HCT116 (cell line): Measurements from ENCODE around the gene UAP1. TPM values are rescaled to one million over a fixed set of nuclear protein-coding genes. Genes with fewer than 3 reads are reported as not detected.

ENCODE experiments used
- ATAC-seq: fragments of 200-7000 bp; cut with Tn5 transposase; 2 replicates; pipeline ENCODE4 v1.9.1; 2020; ENCODE audit warnings: mild to moderate bottlenecking, moderate library complexity
- BruUV-seq: library from RNA; stranded (reverse); fragments of 400-500 nt; replicated peaks from 2 replicates; lab custom pipeline; 2021; lab: Mats Ljungman, UMichigan
- CTCF ChIA-PET: fragments of 300-600 bp; sonication (Branson Sonifier 250); formaldehyde crosslinking; loops from one replicate; lab custom pipeline; 2021; ENCODE audit warnings: antibody characterized with exemption; lab: Charles Lee
- POLR2A ChIA-PET: fragments of 300-600, 350-600 bp; sonication (Branson Sonifier 250); formaldehyde crosslinking; loops from one replicate; lab custom pipeline; 2021; ENCODE audit warnings: antibody characterized with exemption; lab: Charles Lee
- RAD21 ChIA-PET, 2 experiments: fragments of 300-600 bp; sonication (Branson Sonifier 250); formaldehyde crosslinking; loops; one replicate each; lab custom pipeline; 2023; ENCODE audit warnings: low total read pairs in 2 of 2; ENCODE audit not compliant: uncharacterized antibody in 2 of 2, unreplicated experiment in 2 of 2, low non-redundant PET in 1 of 2; lab: Charles Lee
- DNase-seq: peaks from one replicate; pipeline ENCODE4 v3.0.0-alpha.2; 2010; ENCODE audit warnings: low read depth, low spot score
- H2AFZ ChIP-seq: fragments of 200-600 bp; shearing (Covaris generic), sonication (generic); 2 replicates; pipeline ENCODE4 v1.6.1; 2017; ENCODE audit warnings: low read depth, mixed run types, mixed read lengths, antibody characterized with exemption, low read length; ENCODE audit not compliant: poor library complexity, severe bottlenecking
- H3K27ac ChIP-seq: 2 replicates; pipeline ENCODE4 v1.5.1; 2012; ENCODE audit warnings: low read depth, low read length
- H3K27me3 ChIP-seq: fragments of 200-600 bp; sonication (generic); 2 replicates; pipeline ENCODE4 v1.6.1; 2016; ENCODE audit warnings: mixed run types, low read length, mixed read lengths; ENCODE audit not compliant: insufficient read depth
- H3K36me3 ChIP-seq, 2 experiments: fragments of 200-500 bp in 1 of 2; fragments of 200-600 bp in 1 of 2; sonication (Bioruptor generic) in 1 of 2; sonication (generic) in 1 of 2; 2 replicates each; pipeline versions ENCODE4 v1.5.1 to v1.6.1; 2014 to 2016; ENCODE audit warnings: low read length in 2 of 2, inconsistent platforms in 1 of 2, mixed read lengths in 1 of 2, mixed run types in 1 of 2; ENCODE audit not compliant: insufficient read depth in 2 of 2, control insufficient read depth in 1 of 2
- H3K4me1 ChIP-seq, 2 experiments: fragments of 200-600 bp in 1 of 2; sonication (generic) in 1 of 2; 2 replicates each; pipeline versions ENCODE4 v1.5.1 to v1.6.1; 2012 to 2017; ENCODE audit warnings: low read length in 2 of 2, inconsistent platforms in 1 of 2, mild to moderate bottlenecking in 1 of 2, mixed read lengths in 1 of 2, mixed run types in 1 of 2, moderate library complexity in 1 of 2; ENCODE audit not compliant: insufficient read depth in 2 of 2, control insufficient read depth in 1 of 2
- H3K4me2 ChIP-seq: fragments of 200-600 bp; sonication (generic); 2 replicates; pipeline ENCODE4 v1.6.1; 2017; ENCODE audit warnings: mixed run types, low read length, mixed read lengths
- H3K4me3 ChIP-seq, 2 experiments: fragments of 200-600 bp in 1 of 2; sonication (generic) in 1 of 2; replicated peaks in 1 of 2; 2 replicates each; pipeline ENCODE4 v1.5.1; 2011 to 2016; ENCODE audit warnings: low read length in 2 of 2, control low read depth in 1 of 2, low read depth in 1 of 2, mild to moderate bottlenecking in 1 of 2, mixed read lengths in 1 of 2, mixed run types in 1 of 2
- H3K79me2 ChIP-seq: fragments of 200-600 bp; sonication (generic); 2 replicates; pipeline ENCODE4 v1.6.1; 2017; ENCODE audit warnings: mild to moderate bottlenecking, mixed run types, low read length, moderate library complexity, mixed read lengths; ENCODE audit not compliant: insufficient read depth
- H3K9ac ChIP-seq: fragments of 200-600 bp; sonication (generic); 2 replicates; pipeline ENCODE4 v1.6.1; 2016; ENCODE audit warnings: low read length, mixed read lengths
- H3K9me2 ChIP-seq: fragments of 200-600 bp; sonication (generic), shearing (Covaris generic); 2 replicates; pipeline ENCODE4 v1.6.1; 2017; ENCODE audit warnings: mixed run types, mild to moderate bottlenecking, moderate library complexity; ENCODE audit not compliant: insufficient read depth
- H3K9me3 ChIP-seq, 2 experiments: fragments of 200-500 bp in 1 of 2; fragments of 200-600 bp in 1 of 2; sonication (Bioruptor generic) in 1 of 2; sonication (generic) in 1 of 2; 2 replicates each; pipeline ENCODE4 v1.6.1; 2014 to 2017; ENCODE audit warnings: low read length in 2 of 2, mixed read lengths in 2 of 2, inconsistent platforms in 1 of 2, low read depth in 1 of 2, mild to moderate bottlenecking in 1 of 2, mixed run types in 1 of 2, moderate library complexity in 1 of 2; ENCODE audit not compliant: control insufficient read depth in 1 of 2, insufficient read depth in 1 of 2
- H4K20me1 ChIP-seq: fragments of 200-600 bp; sonication (generic), shearing (Covaris generic); 2 replicates; pipeline ENCODE4 v1.6.1; 2017; ENCODE audit warnings: mixed run types, mild to moderate bottlenecking, moderate library complexity; ENCODE audit not compliant: insufficient read depth
- ATF3 ChIP-seq: IDR thresholded peaks from 2 replicates; pipeline ENCODE4 v1.6.1; 2012
- CBX3 ChIP-seq: IDR thresholded peaks from 2 replicates; pipeline ENCODE4 v1.6.1; 2012; ENCODE audit warnings: low read depth
- JUND ChIP-seq: IDR thresholded peaks from 2 replicates; pipeline ENCODE4 v1.6.1; 2012
- POLR2A ChIP-seq: IDR thresholded peaks from 2 replicates; pipeline ENCODE4 v1.7.0; 2011; ENCODE audit warnings: borderline replicate concordance; ENCODE audit not compliant: insufficient read depth, insufficient read length; ENCODE audit errors: extremely low read depth
- SIN3A ChIP-seq: IDR thresholded peaks from 2 replicates; pipeline ENCODE4 v1.6.1; 2012; ENCODE audit warnings: low read depth
- SP1 ChIP-seq: IDR thresholded peaks from 2 replicates; pipeline ENCODE4 v1.6.1; 2012; ENCODE audit warnings: low read depth
- SRF ChIP-seq: IDR thresholded peaks from 2 replicates; pipeline ENCODE4 v1.6.1; 2012; ENCODE audit warnings: low read depth
- TCF7L2 ChIP-seq: IDR thresholded peaks from 2 replicates; pipeline ENCODE4 v1.7.0; 2011; ENCODE audit warnings: borderline replicate concordance, inconsistent platforms; ENCODE audit not compliant: insufficient read depth, insufficient read length; ENCODE audit errors: extremely low read depth
- YY1 ChIP-seq: IDR thresholded peaks from 2 replicates; pipeline ENCODE4 v1.6.1; 2011; ENCODE audit warnings: low read length, low read depth, moderate library complexity, mild to moderate bottlenecking; ENCODE audit not compliant: insufficient replicate concordance; ENCODE audit errors: extremely low read depth
- ZFX ChIP-seq: fragments of 450-650 bp; IDR thresholded peaks from 2 replicates; pipeline ENCODE4 v1.6.1; 2017
- ZNF274 ChIP-seq: fragments of 200-500 bp; sonication (Bioruptor generic); IDR thresholded peaks from 2 replicates; pipeline ENCODE4 v1.6.1; 2014; ENCODE audit warnings: mild to moderate bottlenecking, low read depth, low read length, inconsistent platforms
- intact Hi-C: fragments of 100-400 bp; cut with micrococcal nuclease; formaldehyde crosslinking; loops from 2 replicates; pipeline ENCODE4 v1.10.0; 2022
- total RNA-seq: library from RNA; stranded (reverse); gene quantifications from one replicate; pipeline ENCODE4 v1.2.1, GENCODE V29; 2021; ENCODE audit not compliant: unreplicated experiment
- TF ChIP-seq, protein P1 (sequence below): IDR thresholded peaks from 2 replicates; pipeline ENCODE4 v1.6.1; 2012
- TF ChIP-seq, protein P2 (sequence below): IDR thresholded peaks from 2 replicates; pipeline ENCODE4 v1.6.1; 2011; ENCODE audit warnings: mild to moderate bottlenecking, low read length, moderate library complexity; ENCODE audit not compliant: insufficient replicate concordance; ENCODE audit errors: extremely low read depth

The UAP1 gene
- total RNA-seq, 1 experiment from 2014 or later: 51.4 TPM

- no peak overlapping the region for H3K9ac ChIP-seq
- no TSS peak for BruUV-seq
- no peaks in the 10 kb centered on the region for H3K9me3 ChIP-seq
- no peak overlapping the region for H3K4me3 ChIP-seq
- H3K27me3 ChIP-seq: no peaks in the 10 kb centered on the region
- intact Hi-C loops: no loop called here
- POLR2A ChIA-PET: no interaction called here
- no peaks in the 10 kb centered on the region for H3K4me1 ChIP-seq
- H3K9me2 ChIP-seq: no peaks in the 10 kb centered on the region
- DNase-seq: no peak
- no peaks in the 10 kb centered on the region for H3K79me2 ChIP-seq
- ATAC-seq: no peak
- no peak overlapping the region for H3K4me2 ChIP-seq
- RAD21 ChIA-PET: no interaction called here
- CTCF ChIA-PET: no interaction called here
- H2AFZ ChIP-seq: no peak overlapping the region
- TF ChIP-seq ZFX (no peak), POLR2A (no peak), TCF7L2 (no peak), SP1 (no peak), SIN3A (no peak), ATF3 (no peak)
- TF ChIP-seq, protein P1, sequence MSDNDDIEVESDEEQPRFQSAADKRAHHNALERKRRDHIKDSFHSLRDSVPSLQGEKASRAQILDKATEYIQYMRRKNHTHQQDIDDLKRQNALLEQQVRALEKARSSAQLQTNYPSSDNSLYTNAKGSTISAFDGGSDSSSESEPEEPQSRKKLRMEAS: no peak
- TF ChIP-seq, all 23 proteins: peak for 0
- Histone ChIP-seq H4K20me1 (no peaks in the 10 kb centered on the region), H3K27ac (no peak overlapping the region), H3K36me3 (no peaks in the 10 kb centered on the region)
These were observed 78.2 kb downstream of the UAP1 start for GRCh38 chr1:162639718-162640117.

- Histone ChIP-seq H3K36me3 (no peaks in the 10 kb centered on the region), H3K9ac (no peak overlapping the region), H2AFZ (no peak overlapping the region), H3K4me3 (no peak overlapping the region), H3K27ac (no peak overlapping the region)
- no peak for DNase-seq
- BruUV-seq: no TSS peak
- TF ChIP-seq YY1 (no peak), SIN3A (no peak), SP1 (no peak), CBX3 (no peak), TCF7L2 (no peak), SRF (no peak), ATF3 (no peak), ZNF274 (no peak), JUND (no peak)
- TF ChIP-seq, protein P2, sequence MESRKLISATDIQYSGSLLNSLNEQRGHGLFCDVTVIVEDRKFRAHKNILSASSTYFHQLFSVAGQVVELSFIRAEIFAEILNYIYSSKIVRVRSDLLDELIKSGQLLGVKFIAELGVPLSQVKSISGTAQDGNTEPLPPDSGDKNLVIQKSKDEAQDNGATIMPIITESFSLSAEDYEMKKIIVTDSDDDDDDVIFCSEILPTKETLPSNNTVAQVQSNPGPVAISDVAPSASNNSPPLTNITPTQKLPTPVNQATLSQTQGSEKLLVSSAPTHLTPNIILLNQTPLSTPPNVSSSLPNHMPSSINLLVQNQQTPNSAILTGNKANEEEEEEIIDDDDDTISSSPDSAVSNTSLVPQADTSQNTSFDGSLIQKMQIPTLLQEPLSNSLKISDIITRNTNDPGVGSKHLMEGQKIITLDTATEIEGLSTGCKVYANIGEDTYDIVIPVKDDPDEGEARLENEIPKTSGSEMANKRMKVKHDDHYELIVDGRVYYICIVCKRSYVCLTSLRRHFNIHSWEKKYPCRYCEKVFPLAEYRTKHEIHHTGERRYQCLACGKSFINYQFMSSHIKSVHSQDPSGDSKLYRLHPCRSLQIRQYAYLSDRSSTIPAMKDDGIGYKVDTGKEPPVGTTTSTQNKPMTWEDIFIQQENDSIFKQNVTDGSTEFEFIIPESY: no peak
- TF ChIP-seq, protein P1: no peak
- TF ChIP-seq, all 23 proteins: peak for 0
- Histone ChIP-seq H3K4me1 (no peaks in the 10 kb centered on the region), H3K4me2 (no peak overlapping the region), H3K79me2 (no peaks in the 10 kb centered on the region), H3K27me3 (no peaks in the 10 kb centered on the region), H3K9me3 (no peaks in the 10 kb centered on the region), H3K9me2 (no peaks in the 10 kb centered on the region), H4K20me1 (no peaks in the 10 kb centered on the region)
- ChIA-PET POLR2A (no interaction called here), RAD21 (no interaction called here), CTCF (interaction anchor here (1.1 kb wide), 1 partner anchor 28 kb away, joined by 4 read pairs; no protein-coding TSS in a partner anchor)
- intact Hi-C loops: no loop called here
- no peak for ATAC-seq
These were observed 79.6 kb downstream of the UAP1 start for GRCh38 chr1:162641114-162641513.
